Stimulated activated CD4-positive, alpha-beta T cell treated with anti-CD3 and anti-CD28 coated beads, Interleukin-4, amount 100 ng/mL, for 24 hours (primary cell): ENCODE measurements around the gene SLC6A9.

ENCODE experiments used
- DNase-seq: peaks from one replicate; pipeline ENCODE4 v3.0.0-alpha.2; 2020

The SLC6A9 gene

GRCh38 chr1:43998000-43998378 lies 33.3 kb downstream of the SLC6A9 start:
- DNase-seq, result no peak

- DNase-seq, result no peak
These were observed 33.8 kb downstream of the SLC6A9 start for GRCh38 chr1:43997295-43997999.

DNA sequence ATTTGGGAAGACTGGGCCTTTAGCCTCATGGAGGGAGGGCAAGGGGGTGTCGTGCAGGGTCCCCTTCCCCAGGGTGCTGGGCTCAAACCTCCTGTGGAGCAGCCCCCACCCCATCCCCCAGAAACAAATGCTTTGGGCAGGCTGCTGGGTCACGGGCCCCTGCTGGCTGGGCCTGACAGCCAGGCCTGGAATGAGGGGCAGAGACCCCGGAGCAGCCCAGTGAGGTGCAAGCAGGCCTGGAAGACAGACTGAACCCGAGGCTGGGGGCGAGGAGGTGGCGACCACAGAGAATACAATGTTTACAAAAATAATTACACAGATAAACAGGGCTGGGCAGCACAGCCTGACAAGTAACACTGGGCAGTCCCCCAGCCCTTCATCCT lies 34.5 kb downstream of the SLC6A9 start:
- no peak for DNase-seq

DNA sequence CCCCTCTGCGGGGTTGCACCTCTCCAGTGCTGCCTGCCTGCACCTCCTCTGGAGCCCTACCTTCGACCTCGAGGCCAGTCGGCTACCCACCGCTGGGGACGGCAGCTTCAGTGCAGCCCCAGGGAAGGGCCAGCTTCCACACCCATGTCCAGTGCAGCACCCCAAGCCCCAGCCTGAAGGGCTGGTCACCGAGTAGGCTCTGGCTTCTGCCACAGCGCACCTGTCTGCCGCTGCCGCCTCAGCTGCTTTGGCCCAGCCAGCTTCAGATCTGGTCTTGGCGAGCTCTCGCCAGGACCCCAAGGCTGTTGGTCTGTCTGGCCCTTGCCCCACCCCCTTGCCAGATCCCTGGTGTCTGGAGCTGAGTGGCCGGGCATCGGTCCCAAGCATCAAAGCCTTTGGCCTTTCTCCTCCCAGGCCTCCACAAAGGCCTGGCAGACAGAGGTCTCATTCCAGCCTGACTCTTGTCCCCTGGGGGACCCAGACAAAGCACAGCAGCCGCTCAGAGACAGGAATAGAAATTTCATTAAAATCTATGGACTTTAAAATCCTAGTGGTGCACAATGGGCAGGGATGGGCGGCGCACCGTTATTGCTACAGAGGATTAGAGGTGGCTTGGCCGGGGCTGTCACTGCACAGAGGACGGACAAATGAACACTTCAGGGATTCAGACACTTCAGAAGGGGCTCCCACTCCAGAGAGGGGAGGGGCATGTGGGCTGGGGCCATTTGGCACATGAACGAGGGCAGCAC lies 35.1 kb downstream of the SLC6A9 start:
- DNase-seq, result no peak

- DNase-seq, result no peak
These were observed 36.2 kb downstream of the SLC6A9 start for GRCh38 chr1:43994794-43995790.

- no peak for DNase-seq
These were observed 37.2 kb downstream of the SLC6A9 start for GRCh38 chr1:43994071-43994470.

DNA sequence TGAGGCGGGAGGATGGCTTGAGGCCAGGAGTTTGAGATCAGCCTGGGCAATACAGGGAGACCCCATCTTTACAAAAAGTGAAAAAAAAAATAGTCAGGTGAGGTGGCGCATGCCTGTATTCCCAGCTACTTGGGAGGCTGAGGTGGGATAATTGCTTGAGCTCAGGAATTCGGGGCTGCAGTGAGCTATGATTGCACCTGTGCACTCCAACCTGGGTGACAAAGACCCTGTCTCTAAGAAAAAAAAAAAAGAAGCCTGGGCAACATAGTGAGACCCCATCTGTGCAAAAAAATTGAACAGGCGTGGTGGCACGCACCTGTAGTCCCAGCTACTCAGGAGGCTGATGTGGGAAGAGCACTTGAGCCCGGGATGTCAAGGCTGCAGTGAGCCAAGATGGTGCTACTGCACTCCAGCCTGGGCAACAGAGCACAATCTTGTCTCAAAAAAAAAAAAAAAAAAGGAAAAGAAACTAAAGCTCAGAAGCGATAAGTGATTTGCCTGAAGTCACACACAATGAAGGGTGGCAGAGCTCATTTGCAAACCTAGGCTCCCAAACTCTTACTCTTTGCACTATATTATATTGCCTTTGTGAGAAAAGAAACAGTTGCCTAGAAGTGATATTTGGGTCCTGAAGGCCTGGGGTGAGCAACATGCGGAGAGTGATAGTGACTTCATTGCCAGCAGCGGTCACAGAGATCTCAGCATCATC lies 37.9 kb downstream of the SLC6A9 start:
- DNase-seq, result no peak

DNA sequence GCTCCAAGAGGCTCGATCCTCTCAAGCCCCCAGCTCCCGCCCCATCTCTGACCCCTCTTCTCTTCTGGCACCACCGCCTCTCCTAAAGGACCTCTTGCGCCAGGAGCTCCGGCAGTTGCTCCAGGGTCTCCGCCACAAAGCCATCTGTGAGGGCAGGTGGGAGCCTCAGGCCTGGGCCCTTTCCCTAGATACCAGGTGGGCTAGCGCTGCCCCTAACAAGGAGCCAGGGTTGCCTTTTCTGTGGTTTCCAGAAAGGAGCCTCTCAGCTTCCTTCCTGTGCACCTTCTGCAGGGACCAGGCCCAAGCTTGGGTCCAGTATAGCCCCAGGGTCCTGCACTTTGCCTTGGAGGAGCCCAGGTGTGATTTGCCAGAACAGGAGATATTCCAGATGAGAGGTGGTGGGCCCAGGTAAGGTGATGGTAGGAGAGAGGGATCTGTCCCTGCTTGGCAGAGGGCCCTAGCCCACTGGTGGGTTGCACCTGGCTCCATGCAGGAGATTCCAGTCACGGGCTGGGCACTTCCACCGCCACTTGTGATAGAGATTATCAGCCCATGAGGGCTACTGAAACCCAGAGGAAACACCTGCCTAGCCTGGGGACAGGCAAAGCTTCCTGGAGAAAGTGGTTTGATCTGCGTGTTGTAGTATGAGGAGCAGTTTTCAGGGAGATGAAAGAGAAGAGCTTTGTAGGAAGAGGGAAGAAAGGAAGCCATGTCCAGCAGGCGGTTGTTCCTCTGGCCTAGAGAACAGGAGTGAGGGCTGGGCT lies 38.8 kb downstream of the SLC6A9 start:
- DNase-seq, result no peak

DNA sequence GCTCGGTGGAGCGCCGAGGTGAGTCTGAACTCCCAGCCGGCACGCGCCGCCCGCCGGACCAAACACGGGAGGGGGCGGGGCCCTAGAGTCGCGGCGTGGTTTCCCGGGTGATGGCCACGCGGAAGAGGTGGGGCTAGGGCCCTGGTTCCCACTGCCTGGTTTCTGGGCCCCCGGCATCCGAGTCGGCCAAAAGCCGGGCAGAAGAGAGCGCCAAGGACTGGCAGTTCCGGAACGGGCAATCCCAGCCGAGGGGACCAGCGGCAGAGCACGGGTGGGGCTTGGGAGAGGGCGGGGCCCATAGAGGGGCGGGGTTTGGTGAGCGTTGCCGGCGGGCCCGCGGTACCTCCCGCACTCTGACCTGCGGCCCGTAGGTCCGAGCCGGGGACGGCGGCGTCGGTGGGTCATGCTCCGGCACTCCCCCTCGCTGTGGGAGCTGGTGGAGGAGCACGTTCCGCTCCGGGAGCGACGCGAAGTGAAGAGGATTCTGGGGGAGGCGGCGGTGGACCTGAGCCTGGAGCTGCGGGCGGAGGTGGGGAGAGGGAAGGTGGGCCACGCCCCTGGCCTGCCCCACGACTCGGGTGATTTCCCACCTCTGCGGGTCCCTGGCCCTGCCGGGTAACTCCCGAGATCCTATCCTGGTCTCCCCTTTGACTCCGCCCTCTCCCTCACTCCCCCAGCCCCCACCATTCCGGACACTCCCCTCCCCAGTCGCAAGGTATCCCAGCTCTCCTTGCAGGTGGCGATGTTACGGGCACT lies 39.6 kb downstream of the SLC6A9 start, which contains the start of gene CCDC24:
Gene CCDC24 (plus strand): TSS at position 124 of the 756 bp plus-strand sequence. CDS start 280 bp downstream, at position 404.
- DNase-seq, result peak; percentile 79

DNA sequence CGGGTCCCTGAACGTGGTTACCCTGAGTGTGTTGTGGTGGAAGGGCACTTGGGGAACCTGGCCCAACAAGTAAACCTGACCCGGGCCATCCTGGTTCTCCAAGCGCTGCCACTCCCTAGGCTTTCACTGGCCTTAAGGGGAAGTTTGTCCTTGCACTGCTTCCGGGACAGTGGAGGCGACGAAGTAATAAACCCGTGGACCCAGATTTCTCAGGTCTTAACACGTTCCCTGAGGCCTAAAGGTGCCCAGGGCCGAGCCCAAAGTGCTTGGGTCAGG lies 40.1 kb downstream of the SLC6A9 start:
- no peak for DNase-seq

DNA sequence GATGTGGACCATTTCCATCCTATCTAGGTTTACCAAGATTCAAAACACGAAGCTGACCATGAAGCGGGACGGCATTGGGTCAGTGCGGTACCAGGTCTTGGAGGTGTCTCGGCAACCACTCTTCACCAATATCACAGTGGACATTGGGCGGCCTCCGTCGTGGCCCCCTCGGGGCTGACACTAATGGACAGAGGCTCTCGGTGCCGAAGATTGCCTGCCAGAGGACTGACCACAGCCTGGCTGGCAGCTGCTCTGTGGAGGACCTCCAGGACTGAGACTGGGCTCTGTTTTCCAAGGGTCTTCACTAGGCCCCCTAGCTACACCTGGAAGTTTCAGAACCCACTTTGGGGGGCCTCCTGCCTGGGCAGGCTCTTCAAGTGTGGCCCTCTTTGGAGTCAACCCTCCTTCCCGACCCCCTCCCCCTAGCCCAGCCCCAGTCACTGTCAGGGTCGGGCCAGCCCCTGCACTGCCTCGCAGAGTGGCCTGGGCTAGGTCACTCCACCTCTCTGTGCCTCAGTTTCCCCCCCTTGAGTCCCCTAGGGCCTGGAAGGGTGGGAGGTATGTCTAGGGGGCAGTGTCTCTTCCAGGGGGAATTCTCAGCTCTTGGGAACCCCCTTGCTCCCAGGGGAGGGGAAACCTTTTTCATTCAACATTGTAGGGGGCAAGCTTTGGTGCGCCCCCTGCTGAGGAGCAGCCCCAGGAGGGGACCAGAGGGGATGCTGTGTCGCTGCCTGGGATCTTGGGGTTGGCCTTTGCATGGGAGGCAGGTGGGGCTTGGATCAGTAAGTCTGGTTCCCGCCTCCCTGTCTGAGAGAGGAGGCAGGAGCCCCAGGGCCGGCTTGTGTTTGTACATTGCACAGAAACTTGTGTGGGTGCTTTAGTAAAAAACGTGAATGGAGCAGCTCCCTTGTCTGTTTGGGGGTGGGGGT lies 40.7 kb downstream of the SLC6A9 start:
- no peak for DNase-seq

DNA sequence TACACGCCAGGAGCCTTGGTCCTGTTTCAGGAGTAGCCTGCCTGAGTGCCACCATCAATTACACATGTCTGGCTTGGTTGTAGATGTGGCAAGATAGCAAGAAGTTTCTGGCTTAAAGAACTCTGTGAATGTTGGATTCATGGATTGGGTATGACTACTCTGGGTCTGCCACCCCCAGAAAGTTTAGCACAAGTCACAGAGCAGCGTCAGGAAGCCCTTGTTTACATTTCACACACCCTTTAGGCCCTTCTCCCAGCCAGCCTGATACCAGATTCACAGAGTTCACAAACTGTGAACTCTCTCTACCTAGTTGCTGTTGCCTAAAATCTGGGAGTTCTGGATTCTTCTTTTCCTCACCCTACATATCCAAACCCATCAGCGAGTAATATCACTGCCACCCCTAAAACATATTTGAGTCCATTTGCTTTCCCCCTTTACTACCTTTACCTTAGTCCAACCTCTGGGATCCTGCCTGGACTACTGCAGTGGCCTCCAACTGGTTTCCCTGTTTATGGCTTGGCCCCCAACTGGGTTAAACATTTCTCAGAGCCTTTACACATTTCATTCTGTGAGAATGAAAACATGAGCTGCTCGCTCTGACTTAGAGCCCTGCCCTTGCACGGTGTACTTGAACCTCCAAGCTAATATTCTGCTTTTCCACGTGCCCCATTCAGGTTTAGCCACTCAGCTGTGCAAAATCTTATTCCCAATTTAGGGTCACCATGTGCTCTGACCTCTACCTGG lies 43.9 kb downstream of the SLC6A9 start:
- no peak for DNase-seq

DNA sequence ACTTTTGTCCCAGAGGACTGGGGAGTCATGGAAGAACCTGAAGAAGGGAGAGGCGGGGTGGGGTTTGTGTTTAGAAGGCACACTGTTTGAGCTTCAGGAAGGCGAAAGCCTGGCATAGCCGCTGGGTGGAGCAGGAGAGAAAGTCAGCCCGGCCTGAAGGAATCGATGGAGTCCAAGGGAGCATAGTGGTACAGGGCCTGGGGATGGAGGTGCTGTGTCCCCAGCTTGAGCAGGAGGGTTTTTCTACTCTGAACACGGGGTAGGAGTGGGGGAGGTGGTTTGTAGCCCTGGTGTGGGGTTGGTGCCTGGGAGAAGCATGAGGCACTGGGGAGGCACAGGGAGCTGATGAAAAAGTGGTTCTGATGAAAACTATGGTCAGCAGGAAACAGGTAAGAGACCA lies 44.5 kb downstream of the SLC6A9 start:
- no peak for DNase-seq

- DNase-seq, result no peak
These were observed 45.2 kb downstream of the SLC6A9 start for GRCh38 chr1:43985984-43986595.

DNA sequence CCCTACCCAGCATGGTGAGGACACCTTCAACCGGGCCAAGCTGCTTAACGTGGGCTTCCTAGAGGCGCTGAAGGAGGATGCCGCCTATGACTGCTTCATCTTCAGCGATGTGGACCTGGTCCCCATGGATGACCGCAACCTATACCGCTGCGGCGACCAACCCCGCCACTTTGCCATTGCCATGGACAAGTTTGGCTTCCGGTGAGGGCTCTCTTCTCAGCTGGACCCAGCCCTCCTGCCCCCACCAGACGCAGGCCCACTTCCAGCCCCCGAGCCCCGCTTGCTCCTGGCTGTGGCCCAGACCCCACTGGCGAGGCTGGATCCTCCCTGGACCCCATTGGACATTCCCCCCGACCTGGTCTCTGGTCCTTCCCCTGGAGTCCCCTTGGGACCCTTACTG lies 46.4 kb downstream of the SLC6A9 start:
- no peak for DNase-seq

GRCh38 chr1:43983253-43983899 lies 47.9 kb downstream of the SLC6A9 start:
- DNase-seq, result no peak

- no peak for DNase-seq
These were observed 48.5 kb downstream of the SLC6A9 start for GRCh38 chr1:43982808-43983207.

DNA sequence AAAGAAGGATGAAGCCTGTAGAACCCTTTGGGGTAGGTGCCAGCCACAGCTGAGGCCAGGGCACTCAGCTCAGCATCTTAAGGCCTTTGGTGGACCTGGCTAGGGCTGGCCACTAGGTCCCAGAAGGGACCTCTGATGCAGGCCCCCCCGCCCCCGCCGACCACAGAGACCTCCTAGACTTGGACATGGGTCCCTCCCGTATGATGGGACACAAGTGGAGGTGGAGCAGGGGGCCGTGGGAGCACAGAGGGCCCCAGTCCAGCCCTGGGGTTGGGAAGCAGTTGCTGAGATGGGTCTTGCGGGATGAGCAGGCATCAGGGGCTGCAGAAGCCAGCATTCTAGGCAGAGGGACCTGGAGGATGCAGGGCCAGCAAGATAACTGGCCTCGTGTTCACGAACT lies 49.0 kb downstream of the SLC6A9 start:
- DNase-seq, result no peak
